Naive thymus-derived CD8-positive, alpha-beta T cell (primary cell): Measurements from ENCODE around the gene ST7L. TPM values are rescaled to one million over a fixed set of nuclear protein-coding genes. Genes with fewer than 3 reads are reported as not detected.

ENCODE experiments used
- ATAC-seq, 2 donors: fragments of 150-1000 bp; cut with Tn5 transposase in 1 of 2; sonication (Bioruptor Pico), chemical (Tn5 transposase) in 1 of 2; 1 replicate in 1 of 2; 2 replicates in 1 of 2; pipeline ENCODE4 v1.10.0; 2021; ENCODE audit warnings: mild to moderate bottlenecking in 2 of 2, moderate library complexity in 2 of 2
- POLR2A ChIA-PET: fragments of 350-600 bp; sonication (Branson Sonifier 250); formaldehyde crosslinking; loops from one replicate; lab custom pipeline; 2021; ENCODE audit warnings: antibody characterized with exemption; lab: Charles Lee
- DNase-seq, 10 donors: peaks; one replicate each; pipeline versions ENCODE4 v3.0.0 to v3.0.0-alpha.2; 2020 to 2022
- H3K27ac Mint-ChIP-seq, 10 donors: one replicate each; pipeline ENCODE4 v1.8.0; 2020 to 2022; ENCODE audit warnings: mild to moderate bottlenecking in 10 of 10, mixed read lengths in 10 of 10, moderate library complexity in 4 of 10, inconsistent platforms in 1 of 10
- H3K27me3 Mint-ChIP-seq, 5 donors: one replicate each; pipeline ENCODE4 v1.8.0; 2021 to 2022; ENCODE audit warnings: mixed read lengths in 5 of 5
- H3K36me3 Mint-ChIP-seq, 3 donors: one replicate each; pipeline ENCODE4 v1.8.0; 2020 to 2022; ENCODE audit warnings: mixed read lengths in 3 of 3, mild to moderate bottlenecking in 2 of 3, inconsistent platforms in 1 of 3
- H3K4me1 Mint-ChIP-seq, 4 donors: one replicate each; pipeline ENCODE4 v1.8.0; 2021 to 2022; ENCODE audit warnings: mixed read lengths in 4 of 4
- H3K4me3 Mint-ChIP-seq, 10 donors: one replicate each; pipeline ENCODE4 v1.8.0; 2020 to 2022; ENCODE audit warnings: mild to moderate bottlenecking in 10 of 10, mixed read lengths in 10 of 10, moderate library complexity in 6 of 10, inconsistent platforms in 1 of 10
- H3K9me3 Mint-ChIP-seq, 9 donors: one replicate each; pipeline ENCODE4 v1.8.0; 2020 to 2022; ENCODE audit warnings: mixed read lengths in 9 of 9, mild to moderate bottlenecking in 3 of 9, inconsistent platforms in 1 of 9, moderate library complexity in 1 of 9
- polyA plus RNA-seq, 3 donors: library from polyadenylated mRNA; unstranded; fragments of 300-500 nt; fragmentation: Illumina TruSeq; gene quantifications; one replicate each; pipeline ENCODE4 v1.2.3, GENCODE V29; 2021
- total RNA-seq, 8 experiments: library from RNA in 2 of 8; stranded (reverse) in 2 of 8; gene quantifications; one replicate each; pipeline ENCODE4 v1.2.3 and lab custom pipeline; 2021 to 2026

ST7L gene
- total and polyA plus RNA-seq, 5 experiments from 2014 or later = 12.6 to 23.7 (median 15.7) TPM

DNA sequence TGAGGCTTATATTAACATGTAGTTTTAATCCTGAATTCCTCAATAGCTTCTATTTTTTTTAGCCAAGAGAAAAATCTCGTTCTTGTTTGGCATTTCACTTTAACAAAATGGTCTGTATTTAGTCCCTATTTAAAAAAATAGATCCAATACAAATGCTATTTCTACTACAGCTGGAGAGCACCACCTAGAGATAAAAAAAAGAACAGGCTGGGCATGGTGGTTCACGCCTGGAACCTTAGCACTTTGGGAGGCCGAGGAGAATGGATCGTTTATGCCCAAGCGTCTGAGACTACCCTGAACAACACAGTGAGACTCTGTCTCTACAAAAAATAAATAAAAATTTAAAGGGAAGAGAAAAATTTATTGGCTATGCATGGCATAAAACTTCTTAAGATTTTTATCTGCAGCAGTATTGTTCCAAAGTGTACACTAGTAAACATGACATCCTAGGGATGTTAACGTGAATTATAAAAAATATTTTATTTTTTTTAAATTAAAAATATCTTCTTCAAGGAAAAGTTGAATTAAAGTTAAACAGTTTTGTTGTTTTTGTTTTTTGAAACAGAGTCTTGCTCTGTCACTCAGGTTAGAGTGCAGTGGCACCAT lies 4.4 kb downstream of the ST7L start:
- POLR2A ChIA-PET = no interaction called here
- H3K27me3 Mint-ChIP-seq = no peaks in the 10 kb centered on the region
- H3K4me3 Mint-ChIP-seq = peak overlapping the region in 1 of 10 donors; percentile 24
- ATAC-seq = no peak
- peak in 3 of 10 donors; percentile 32 to 40 (median 37) for DNase-seq
- H3K36me3 Mint-ChIP-seq = peaks cover 4 to 51% (median 19%) of the 10 kb centered on the region in 3 donors
- peaks cover 9 to 20% (median 13%) of the 10 kb centered on the region in 4 donors for H3K4me1 Mint-ChIP-seq
- H3K9me3 Mint-ChIP-seq = no peaks in the 10 kb centered on the region
- peak overlapping the region in 5 of 10 donors; percentile 43 to 89 (median 80) for H3K27ac Mint-ChIP-seq

GRCh38 chr1:112605633-112606327 lies 13.2 kb downstream of the ST7L start:
- POLR2A ChIA-PET = interaction anchor here (0.7 to 2.0 kb wide), 2 partner anchors 14 to 32 kb away, joined by 3 to 6 read pairs; partner anchors contain the start of genes CAPZA1 and ST7L
- no peak for ATAC-seq
- no peak for DNase-seq
- Mint-ChIP-seq H3K27ac (peak overlapping the region in 1 of 10 donors; percentile 39), H3K27me3 (no peaks in the 10 kb centered on the region), H3K9me3 (no peaks in the 10 kb centered on the region), H3K4me1 (peaks cover 0 to 3% (median 0%) of the 10 kb centered on the region in 4 donors), H3K4me3 (no peak overlapping the region), H3K36me3 (peaks cover 8 to 78% (median 31%) of the 10 kb centered on the region in 3 donors)

DNA sequence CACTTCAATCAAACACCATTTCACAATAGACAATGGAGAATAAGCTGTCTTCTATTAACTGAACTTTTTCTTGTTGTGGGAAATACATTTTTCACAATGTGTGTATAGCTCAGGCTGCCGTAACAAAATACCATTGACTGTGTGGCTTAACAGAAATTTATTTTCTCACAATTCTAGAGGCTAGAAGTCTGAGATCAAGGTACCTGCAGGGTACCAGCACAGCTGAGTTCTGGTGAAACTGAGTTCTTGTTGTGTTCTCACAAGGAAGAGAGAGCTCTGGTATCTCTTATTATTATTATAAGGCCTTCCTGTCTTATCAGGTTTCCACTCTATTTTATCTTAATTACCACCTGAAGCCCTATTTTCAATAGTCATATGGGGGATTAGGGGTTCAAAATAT lies 15.4 kb downstream of the ST7L start:
- no peak overlapping the region for H3K27ac Mint-ChIP-seq
- POLR2A ChIA-PET = no interaction called here
- ATAC-seq (no peak), DNase-seq (no peak)
- peaks cover 0 to 3% (median 0%) of the 10 kb centered on the region in 4 donors for H3K4me1 Mint-ChIP-seq
- no peaks in the 10 kb centered on the region for H3K9me3 Mint-ChIP-seq
- H3K27me3 Mint-ChIP-seq = no peaks in the 10 kb centered on the region
- peaks cover 8 to 73% (median 31%) of the 10 kb centered on the region in 3 donors for H3K36me3 Mint-ChIP-seq
- no peak overlapping the region for H3K4me3 Mint-ChIP-seq

DNA sequence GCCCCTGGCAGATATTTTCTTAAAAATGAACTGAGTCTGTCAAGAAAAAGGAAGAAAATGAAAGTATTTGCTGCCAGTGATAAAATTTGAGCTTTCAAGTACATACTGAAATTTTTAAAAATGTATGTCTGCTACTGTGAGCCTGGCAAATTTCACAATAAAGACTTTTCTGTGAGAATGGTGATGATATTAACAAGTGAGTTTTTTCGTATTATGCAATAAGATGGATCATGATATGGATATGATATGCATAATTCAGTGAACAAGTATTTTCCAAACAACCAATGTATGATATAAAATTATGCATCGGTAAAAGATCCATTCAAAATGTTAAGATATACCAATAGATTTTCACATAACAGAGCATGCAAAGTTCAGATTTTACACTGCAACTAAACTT lies 15.9 kb downstream of the ST7L start:
- no peak overlapping the region for H3K27ac Mint-ChIP-seq
- peaks cover 0 to 3% (median 0%) of the 10 kb centered on the region in 4 donors for H3K4me1 Mint-ChIP-seq
- DNase-seq = no peak
- H3K27me3 Mint-ChIP-seq = no peaks in the 10 kb centered on the region
- no peaks in the 10 kb centered on the region for H3K9me3 Mint-ChIP-seq
- ATAC-seq = no peak
- no peak overlapping the region for H3K4me3 Mint-ChIP-seq
- peaks cover 8 to 73% (median 28%) of the 10 kb centered on the region in 3 donors for H3K36me3 Mint-ChIP-seq
- POLR2A ChIA-PET = no interaction called here

DNA sequence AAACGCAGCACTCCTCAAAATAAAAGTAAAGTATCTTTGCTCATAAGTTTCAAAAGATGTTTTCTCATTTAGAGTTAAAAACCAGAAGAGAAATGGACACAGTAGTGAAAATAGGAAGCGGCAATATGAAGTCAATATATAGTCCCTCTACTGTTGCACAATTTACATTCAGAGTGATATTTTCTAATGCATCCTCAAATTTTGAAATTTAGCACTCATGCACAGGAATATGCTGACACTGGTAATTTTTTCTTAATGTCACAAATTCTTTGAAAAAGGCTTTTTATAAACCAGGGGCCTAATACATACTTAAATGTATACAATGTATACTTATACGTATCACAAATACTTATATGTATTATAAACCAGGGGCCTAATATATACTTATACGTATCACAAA lies 19.5 kb downstream of the ST7L start:
- Mint-ChIP-seq H3K9me3 (no peaks in the 10 kb centered on the region), H3K27ac (no peak overlapping the region), H3K36me3 (peaks cover 0 to 71% (median 26%) of the 10 kb centered on the region in 3 donors), H3K4me1 (no peaks in the 10 kb centered on the region), H3K4me3 (no peak overlapping the region), H3K27me3 (no peaks in the 10 kb centered on the region)
- POLR2A ChIA-PET = no interaction called here
- no peak for ATAC-seq
- no peak for DNase-seq

- H3K9me3 Mint-ChIP-seq = peaks cover 0 to 12% (median 3%) of the 10 kb centered on the region in 9 donors
- POLR2A ChIA-PET = interaction anchor here (0.7 kb wide), 1 partner anchor 40 kb away, joined by 4 read pairs; no protein-coding TSS in a partner anchor
- no peaks in the 10 kb centered on the region for H3K4me1 Mint-ChIP-seq
- H3K27me3 Mint-ChIP-seq = no peaks in the 10 kb centered on the region
- no peak overlapping the region for H3K27ac Mint-ChIP-seq
- peaks cover 9 to 56% (median 26%) of the 10 kb centered on the region in 3 donors for H3K36me3 Mint-ChIP-seq
- no peak overlapping the region for H3K4me3 Mint-ChIP-seq
- no peak for DNase-seq
- no peak for ATAC-seq
Observed at GRCh38 chr1:112594208-112594876, 24.6 kb downstream of the ST7L start.

DNA sequence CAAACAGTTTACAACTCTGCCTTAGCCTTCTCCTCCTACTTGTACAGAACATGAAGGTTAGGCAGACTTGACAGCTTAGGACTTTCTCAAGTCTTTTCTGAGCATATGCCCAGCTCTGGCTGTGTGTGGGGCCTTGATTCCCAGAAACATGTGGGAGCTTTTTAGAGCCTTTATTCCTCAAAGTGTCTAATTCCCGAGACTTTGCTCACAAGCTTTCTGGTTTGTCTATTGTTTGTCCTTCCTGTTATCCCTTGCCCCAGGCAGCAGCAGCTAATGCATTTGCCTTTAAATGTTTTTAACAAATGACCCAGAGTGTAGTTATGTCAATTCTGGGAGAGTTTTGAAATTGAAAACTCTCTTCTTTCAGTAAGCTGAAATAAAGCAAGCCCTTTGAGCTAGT lies 29.2 kb downstream of the ST7L start:
- no peak overlapping the region for H3K4me3 Mint-ChIP-seq
- H3K4me1 Mint-ChIP-seq = no peaks in the 10 kb centered on the region
- DNase-seq (no peak), ATAC-seq (no peak)
- no peaks in the 10 kb centered on the region for H3K27me3 Mint-ChIP-seq
- POLR2A ChIA-PET = no interaction called here
- H3K36me3 Mint-ChIP-seq = peaks cover 21 to 43% (median 41%) of the 10 kb centered on the region in 3 donors
- H3K27ac Mint-ChIP-seq = no peak overlapping the region
- H3K9me3 Mint-ChIP-seq = peaks cover 0 to 20% (median 3%) of the 10 kb centered on the region in 9 donors

DNA sequence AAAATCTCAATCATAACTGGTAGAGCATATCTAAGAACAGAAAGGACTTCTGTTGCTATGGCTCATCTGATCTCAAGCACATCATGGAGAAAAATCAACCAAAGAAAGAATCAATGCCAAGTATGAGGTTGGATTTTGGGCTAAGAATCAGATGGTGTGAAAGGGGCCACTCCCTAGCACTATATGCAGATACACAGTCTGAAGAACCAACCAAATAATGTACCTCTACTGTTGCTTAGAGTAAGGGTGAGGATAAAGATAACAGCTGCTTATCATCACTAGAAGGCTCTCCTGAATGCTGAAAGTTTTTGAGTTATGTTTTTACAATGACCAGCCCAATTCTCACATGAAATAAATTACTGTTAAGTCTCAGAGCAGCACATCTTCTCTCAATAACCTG lies 35.6 kb downstream of the ST7L start:
- no peak overlapping the region for H3K4me3 Mint-ChIP-seq

DNA sequence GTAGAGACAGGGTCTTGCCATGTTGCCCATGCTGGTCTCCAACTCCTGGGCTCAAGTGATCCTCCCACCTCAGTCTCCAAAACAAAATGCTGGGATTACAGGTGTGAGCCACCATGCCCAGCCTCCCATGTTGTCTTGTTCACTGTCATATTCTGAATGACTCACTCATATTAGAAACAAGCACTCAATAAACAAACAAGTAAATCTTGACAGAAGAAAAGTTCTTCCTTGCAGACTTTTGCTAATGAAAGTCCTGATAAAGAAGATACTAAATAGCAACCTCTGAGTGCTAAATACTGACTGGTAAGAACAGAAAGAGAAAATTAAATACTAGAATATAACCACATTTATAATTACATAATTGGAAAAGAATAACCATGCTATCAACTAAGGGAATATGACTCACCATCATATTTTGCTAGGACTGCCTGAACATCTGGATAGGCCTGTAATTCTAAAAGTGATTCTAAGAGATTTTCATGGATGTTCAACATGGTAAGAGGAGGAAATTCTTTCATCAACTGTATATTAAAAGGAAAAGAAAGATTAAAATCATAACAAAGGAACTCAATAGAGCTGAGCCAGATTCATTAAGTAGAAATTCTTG lies 37.3 kb downstream of the ST7L start:
- DNase-seq = no peak
- Mint-ChIP-seq H3K9me3 (no peaks in the 10 kb centered on the region), H3K4me1 (no peaks in the 10 kb centered on the region), H3K4me3 (no peak overlapping the region), H3K27me3 (no peaks in the 10 kb centered on the region), H3K27ac (no peak overlapping the region), H3K36me3 (peaks cover 0 to 36% (median 16%) of the 10 kb centered on the region in 3 donors)
- POLR2A ChIA-PET = no interaction called here
- no peak for ATAC-seq

More for the DNA sequence above, 35.6 kb downstream of the ST7L start:
- H3K4me1 Mint-ChIP-seq = no peaks in the 10 kb centered on the region
- no peak for DNase-seq
- H3K9me3 Mint-ChIP-seq = no peaks in the 10 kb centered on the region
- H3K36me3 Mint-ChIP-seq = peaks cover 4 to 31% (median 21%) of the 10 kb centered on the region in 3 donors
- ATAC-seq = no peak
- H3K27ac Mint-ChIP-seq = peak overlapping the region in 1 of 10 donors; percentile 46
- H3K27me3 Mint-ChIP-seq = no peaks in the 10 kb centered on the region
- POLR2A ChIA-PET = no interaction called here

GRCh38 chr1:112579801-112580510 lies 39.0 kb downstream of the ST7L start:
- H3K4me1 Mint-ChIP-seq = no peaks in the 10 kb centered on the region
- no peaks in the 10 kb centered on the region for H3K27me3 Mint-ChIP-seq
- peaks cover 0 to 53% (median 29%) of the 10 kb centered on the region in 3 donors for H3K36me3 Mint-ChIP-seq
- H3K27ac Mint-ChIP-seq = no peak overlapping the region
- DNase-seq (no peak), ATAC-seq (no peak)
- no peak overlapping the region for H3K4me3 Mint-ChIP-seq
- H3K9me3 Mint-ChIP-seq = peaks cover 0 to 1% (median 0%) of the 10 kb centered on the region in 9 donors
- POLR2A ChIA-PET = no interaction called here

DNA sequence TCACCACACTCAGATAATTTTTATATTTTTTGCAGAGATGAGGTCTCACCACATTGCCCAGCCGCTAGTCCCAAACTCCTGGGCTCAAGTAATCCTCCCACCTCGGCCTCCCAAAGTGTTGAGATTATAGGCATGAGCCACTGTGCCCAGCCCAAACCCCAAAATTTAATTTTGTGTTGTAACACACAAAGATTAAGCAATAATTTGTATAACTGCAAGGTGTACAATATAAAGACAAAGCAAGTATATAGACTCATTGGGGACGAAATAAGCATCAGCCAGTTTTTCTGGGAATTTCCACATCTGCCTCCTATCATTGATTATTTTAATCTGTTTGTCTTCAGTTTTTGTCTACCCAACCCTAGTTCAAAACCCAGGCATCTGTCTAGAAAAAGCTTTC lies 42.7 kb downstream of the ST7L start:
- no peak overlapping the region for H3K27ac Mint-ChIP-seq
- H3K9me3 Mint-ChIP-seq = peaks cover 0 to 1% (median 0%) of the 10 kb centered on the region in 9 donors
- ATAC-seq (no peak), DNase-seq (no peak)
- no peak overlapping the region for H3K4me3 Mint-ChIP-seq
- H3K4me1 Mint-ChIP-seq = no peaks in the 10 kb centered on the region
- POLR2A ChIA-PET = interaction anchor here (0.8 kb wide), 1 partner anchor 43 kb away, joined by 3 read pairs; the partner anchor contains the start of gene ST7L
- H3K36me3 Mint-ChIP-seq = peaks cover 0 to 59% (median 37%) of the 10 kb centered on the region in 3 donors
- H3K27me3 Mint-ChIP-seq = no peaks in the 10 kb centered on the region
